ENCODE results near the gene VAMP2.
A peak's percentile ranks its signal among the peaks of the same experiment; 100 is the strongest.

The VAMP2 gene, protein sequence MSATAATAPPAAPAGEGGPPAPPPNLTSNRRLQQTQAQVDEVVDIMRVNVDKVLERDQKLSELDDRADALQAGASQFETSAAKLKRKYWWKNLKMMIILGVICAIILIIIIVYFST

GRCh38 chr17:8162233-8162996, at the start of gene VAMP2:
Gene VAMP2 (minus strand): TSS chr17:8162948. CDS start chr17:8162879, 69 bp downstream.
- DNase-seq = peak; percentile 82 to 88

GRCh38 chr17:8210761-8211458, 48.2 kb upstream of the VAMP2 start:
- no peak for DNase-seq

GRCh38 chr17:8209907-8210760, 47.4 kb upstream of the VAMP2 start, which contains the start of gene AURKB:
Gene AURKB (minus strand): TSS chr17:8210575. CDS start chr17:8210224, 351 bp downstream.
- peak; percentile 95 to 96 for DNase-seq

DNA sequence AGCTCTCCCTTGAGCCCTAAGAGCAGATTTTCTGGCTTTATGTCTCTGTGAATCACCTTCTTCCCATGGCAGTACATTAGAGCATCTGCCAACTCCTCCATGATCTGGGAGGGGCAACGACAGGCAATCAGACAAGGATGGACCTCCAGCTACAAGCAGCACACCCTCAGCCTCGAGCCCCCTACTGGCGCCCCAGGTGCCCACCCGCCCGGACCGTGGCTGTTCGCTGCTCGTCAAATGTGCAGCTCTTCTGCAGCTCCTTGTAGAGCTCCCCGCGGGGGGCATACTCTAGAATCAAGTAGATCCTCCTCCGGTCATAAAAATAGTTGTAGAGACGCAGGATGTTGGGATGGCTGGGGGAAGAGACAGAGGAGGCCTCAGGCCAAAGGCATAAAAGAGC, 43.8 kb upstream of the VAMP2 start:
- no peak for DNase-seq

GRCh38 chr17:8204761-8205555, 42.2 kb upstream of the VAMP2 start:
- DNase-seq = no peak

GRCh38 chr17:8192070-8192815, 29.5 kb upstream of the VAMP2 start:
- peak; percentile 78 to 83 for DNase-seq

DNA sequence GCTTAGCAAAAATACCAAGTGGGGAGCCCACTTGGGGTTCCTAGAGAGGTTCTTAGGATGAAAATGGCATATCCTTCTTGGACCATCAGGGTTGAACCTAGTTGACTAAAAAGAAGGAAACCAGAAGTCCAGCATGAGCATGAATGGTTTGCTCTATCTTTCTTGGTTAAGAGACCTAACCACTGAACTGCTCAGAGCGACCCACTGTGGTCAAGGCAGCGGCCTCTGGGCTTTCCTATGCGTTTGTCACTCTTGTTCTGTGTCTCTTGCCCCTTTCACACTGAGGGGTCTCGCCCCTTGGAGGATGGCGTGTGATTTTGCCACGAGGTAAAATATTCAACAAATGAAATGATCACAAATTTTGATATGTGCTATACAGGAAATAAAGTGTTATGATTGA, 27.8 kb upstream of the VAMP2 start:
- no peak for DNase-seq

- DNase-seq = peak; percentile 98
Observed at GRCh38 chr17:8189711-8190477, 27.1 kb upstream of the VAMP2 start, which contains the start of gene BORCS6. Gene BORCS6 (minus strand): TSS chr17:8190180. CDS start chr17:8190140, 40 bp downstream.

GRCh38 chr17:8189041-8189710, 26.4 kb upstream of the VAMP2 start:
- no peak for DNase-seq

DNA sequence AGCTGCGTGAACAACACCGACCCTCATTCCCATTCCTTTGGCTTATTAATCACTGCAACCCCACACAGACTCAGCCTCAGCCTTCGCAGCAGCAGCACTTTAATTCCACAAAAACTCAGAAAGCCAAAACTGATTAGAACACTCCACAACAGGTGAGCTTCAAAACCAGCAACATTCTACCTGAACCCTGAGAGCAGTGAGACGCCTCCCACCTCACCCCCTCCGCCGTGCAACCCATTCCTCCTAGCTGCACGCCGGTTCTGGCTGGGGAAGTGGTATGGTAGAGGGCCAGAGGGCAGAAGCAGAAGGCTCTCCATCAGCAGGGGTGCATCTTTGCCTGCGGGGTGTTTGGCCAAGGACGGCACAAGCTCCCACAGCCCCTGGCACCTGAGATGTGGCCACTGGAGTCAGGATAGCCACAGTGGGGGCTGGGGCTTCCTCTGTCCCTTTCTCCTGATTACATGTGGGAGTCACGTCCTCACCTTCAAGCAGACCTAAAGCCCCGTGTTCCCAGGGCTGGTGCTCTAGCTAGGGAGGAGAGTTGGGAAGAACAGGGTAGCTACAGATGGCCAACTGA, 25.6 kb upstream of the VAMP2 start:
- DNase-seq = no peak

DNA sequence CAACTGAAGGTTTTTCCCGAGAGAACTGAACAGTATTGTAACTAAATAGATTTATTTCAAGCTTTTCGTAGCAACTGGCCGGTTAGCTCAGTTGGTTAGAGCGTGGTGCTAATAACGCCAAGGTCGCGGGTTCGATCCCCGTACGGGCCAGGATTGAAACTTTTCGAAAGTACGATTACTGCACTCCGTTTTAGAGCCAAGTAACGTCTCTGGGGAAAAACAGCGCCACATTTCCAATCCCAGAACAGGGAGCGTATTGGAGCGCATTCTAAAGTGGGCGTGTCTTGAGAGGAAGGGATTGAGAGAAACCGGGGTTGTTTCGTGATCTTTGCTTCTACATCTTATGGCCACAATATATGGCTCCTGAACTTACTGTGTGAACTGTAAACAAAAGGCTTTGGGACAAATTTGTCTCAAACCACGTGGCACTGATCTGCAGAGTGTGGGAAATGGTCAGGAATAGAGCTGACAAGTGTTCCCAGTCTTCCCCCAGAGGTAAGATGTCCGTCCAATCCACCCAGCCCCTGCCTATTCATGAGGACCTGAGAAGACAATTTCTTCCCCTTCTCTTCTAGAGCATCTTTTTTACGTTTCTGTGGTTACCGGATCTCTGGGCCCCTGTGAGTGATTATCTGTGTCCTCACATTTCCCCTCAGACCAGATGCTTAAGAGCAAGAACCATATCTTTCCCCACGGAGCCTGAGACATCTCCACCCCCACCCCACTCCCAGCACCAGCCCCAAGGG, 24.9 kb upstream of the VAMP2 start:
- peak; percentile 86 to 93 for DNase-seq

GRCh38 chr17:8186787-8187516, 24.2 kb upstream of the VAMP2 start:
- DNase-seq = peak; percentile 93 to 94

- no peak for DNase-seq
Observed at GRCh38 chr17:8186446-8186786, 23.7 kb upstream of the VAMP2 start.

- peak; percentile 89 to 94 for DNase-seq
Observed at GRCh38 chr17:8185582-8186445, 23.1 kb upstream of the VAMP2 start.

DNA sequence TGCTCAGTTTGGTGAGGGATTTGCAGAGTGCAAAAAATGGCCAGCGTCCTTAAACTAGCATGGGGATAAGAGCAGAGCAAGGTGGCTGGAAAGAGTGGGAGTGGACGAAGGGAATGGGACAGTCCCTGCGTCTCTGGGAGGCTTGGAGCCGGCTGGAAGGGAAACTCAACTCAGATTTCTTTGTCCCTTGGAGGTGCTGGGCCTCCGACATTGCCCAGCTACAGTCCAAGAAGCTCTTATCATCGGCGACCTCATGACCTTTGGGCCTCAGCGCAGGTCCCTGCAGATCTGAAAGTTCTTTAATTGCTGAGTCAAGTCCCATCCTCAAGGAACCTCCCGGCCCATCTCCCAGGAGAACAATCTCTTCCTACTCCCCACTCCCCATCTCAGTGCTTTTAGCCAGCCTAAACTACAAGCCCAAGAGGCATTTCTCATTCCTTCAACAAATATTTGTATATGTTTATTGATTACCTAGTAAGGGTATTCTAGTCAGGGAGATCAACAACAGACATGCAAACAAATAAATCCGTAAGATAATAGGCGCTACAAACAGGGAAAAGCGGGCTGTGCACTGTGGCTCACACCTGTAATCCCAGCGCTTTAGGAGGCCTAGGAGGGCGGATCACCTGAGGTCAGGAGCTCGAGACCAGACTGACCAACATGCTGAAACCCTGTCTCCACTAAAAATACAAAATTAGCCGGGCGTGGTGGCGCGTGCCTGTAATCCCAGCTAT, 14.4 kb upstream of the VAMP2 start:
- DNase-seq = no peak
